Measurements from ENCODE around the gene CCDC69. TPM values are rescaled to one million over a fixed set of nuclear protein-coding genes. Genes with fewer than 3 reads are reported as not detected.
"Not testable (repeated sequence)": the region's sequence is repeated elsewhere in the genome, so short reads cannot be mapped to it uniquely, and the experiment has no call there.

The CCDC69 gene
- total RNA-seq, 3 donors from 2014 or later: 8.8 to 190 (median 23.4) TPM

DNA sequence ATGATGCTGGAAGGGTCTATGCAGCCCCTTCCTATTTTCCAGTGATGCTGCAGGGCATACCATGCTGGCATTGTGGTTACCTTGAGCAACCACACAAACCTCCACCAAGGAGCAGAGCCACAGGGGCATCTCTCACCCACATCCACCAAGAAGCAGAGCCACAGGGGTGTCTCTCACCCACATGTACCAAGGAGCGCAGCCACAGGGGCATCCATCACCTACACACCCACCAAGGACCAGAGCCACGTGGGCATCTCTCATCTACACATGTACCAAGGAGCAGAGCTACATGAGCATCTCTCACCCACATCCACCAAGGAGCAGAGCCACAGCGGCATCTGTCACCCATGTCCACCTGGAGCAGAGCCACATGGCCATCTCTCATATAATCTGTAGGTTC lies 20.3 kb upstream of the CCDC69 start:
- ATAC-seq: no peak
- Histone ChIP-seq H3K4me1 (ENCODE audit: low read depth) (no peaks in the 10 kb centered on the region), H3K36me3 (ENCODE audit: low read depth) (no peaks in the 10 kb centered on the region), H3K9me3 (no peaks in the 10 kb centered on the region), H3K4me3 (no peak overlapping the region)
- no peak for DNase-seq
- intact Hi-C loops (cut with DNase I, micrococcal nuclease): loop anchor here in 1 of 2 donors (10.0 kb wide), 1 partner anchor 119 kb away; no protein-coding TSS in a partner anchor
- TF ChIP-seq, protein P1, sequence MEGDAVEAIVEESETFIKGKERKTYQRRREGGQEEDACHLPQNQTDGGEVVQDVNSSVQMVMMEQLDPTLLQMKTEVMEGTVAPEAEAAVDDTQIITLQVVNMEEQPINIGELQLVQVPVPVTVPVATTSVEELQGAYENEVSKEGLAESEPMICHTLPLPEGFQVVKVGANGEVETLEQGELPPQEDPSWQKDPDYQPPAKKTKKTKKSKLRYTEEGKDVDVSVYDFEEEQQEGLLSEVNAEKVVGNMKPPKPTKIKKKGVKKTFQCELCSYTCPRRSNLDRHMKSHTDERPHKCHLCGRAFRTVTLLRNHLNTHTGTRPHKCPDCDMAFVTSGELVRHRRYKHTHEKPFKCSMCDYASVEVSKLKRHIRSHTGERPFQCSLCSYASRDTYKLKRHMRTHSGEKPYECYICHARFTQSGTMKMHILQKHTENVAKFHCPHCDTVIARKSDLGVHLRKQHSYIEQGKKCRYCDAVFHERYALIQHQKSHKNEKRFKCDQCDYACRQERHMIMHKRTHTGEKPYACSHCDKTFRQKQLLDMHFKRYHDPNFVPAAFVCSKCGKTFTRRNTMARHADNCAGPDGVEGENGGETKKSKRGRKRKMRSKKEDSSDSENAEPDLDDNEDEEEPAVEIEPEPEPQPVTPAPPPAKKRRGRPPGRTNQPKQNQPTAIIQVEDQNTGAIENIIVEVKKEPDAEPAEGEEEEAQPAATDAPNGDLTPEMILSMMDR (IDR thresholded peaks at IDR 0.05): no peak

DNA sequence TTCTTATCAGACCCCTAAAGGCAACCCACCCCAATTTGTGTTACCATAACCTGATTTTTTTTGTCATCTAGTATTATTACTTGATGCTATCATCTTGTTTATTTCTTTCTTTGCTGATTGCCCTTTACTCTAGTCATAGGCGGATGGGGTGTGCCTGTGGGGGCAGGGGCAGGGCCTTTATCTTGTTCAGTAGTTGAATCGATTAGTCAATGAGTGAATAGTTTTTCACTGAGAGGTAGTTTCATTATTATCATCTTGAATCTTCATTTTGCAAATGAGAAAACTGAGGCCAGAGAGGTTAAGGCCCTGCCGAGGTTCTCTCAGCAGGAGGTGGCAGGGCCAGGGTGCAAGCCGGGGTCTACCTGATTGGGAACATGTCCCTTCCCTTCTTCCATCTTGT lies 19.7 kb upstream of the CCDC69 start:
- H3K9me3 ChIP-seq: no peaks in the 10 kb centered on the region
- ATAC-seq: no peak
- no peak for DNase-seq
- H3K4me1 ChIP-seq (ENCODE audit: low read depth): no peaks in the 10 kb centered on the region
- TF ChIP-seq, protein P1 (IDR thresholded peaks at IDR 0.05): no peak
- no peak overlapping the region for H3K4me3 ChIP-seq
- intact Hi-C loops (cut with DNase I, micrococcal nuclease): loop anchor here in 1 of 2 donors (10.0 kb wide), 1 partner anchor 119 kb away; no protein-coding TSS in a partner anchor
- no peaks in the 10 kb centered on the region for H3K36me3 ChIP-seq (ENCODE audit: low read depth)

DNA sequence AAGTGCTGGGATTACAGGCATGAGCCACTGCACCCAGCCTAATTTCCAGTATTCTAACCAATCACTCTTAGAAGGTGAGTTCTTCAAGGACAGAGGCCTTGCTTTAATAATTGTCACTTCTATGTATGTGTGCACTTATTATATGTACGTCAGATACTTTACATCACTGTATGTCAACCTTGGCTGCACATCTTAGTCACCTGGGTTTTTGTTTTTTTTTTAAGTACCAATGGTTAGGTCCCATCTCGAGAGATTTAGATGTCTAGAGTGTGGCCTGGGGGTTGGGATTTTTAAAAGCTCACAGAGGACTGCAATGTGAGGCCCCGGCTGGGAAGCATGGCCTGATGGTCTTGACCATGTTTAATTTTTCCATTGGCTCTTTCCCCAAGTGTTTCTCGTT lies 19.2 kb upstream of the CCDC69 start:
- TF ChIP-seq, protein P1 (IDR thresholded peaks at IDR 0.05): no peak
- Histone ChIP-seq H3K9me3 (no peaks in the 10 kb centered on the region), H3K4me3 (no peak overlapping the region), H3K36me3 (ENCODE audit: low read depth) (no peaks in the 10 kb centered on the region), H3K4me1 (ENCODE audit: low read depth) (no peaks in the 10 kb centered on the region)
- ATAC-seq (no peak), DNase-seq (no peak)
- intact Hi-C loops (cut with DNase I, micrococcal nuclease): loop anchor here in 1 of 2 donors (10.0 kb wide), 1 partner anchor 118 kb away; no protein-coding TSS in a partner anchor

DNA sequence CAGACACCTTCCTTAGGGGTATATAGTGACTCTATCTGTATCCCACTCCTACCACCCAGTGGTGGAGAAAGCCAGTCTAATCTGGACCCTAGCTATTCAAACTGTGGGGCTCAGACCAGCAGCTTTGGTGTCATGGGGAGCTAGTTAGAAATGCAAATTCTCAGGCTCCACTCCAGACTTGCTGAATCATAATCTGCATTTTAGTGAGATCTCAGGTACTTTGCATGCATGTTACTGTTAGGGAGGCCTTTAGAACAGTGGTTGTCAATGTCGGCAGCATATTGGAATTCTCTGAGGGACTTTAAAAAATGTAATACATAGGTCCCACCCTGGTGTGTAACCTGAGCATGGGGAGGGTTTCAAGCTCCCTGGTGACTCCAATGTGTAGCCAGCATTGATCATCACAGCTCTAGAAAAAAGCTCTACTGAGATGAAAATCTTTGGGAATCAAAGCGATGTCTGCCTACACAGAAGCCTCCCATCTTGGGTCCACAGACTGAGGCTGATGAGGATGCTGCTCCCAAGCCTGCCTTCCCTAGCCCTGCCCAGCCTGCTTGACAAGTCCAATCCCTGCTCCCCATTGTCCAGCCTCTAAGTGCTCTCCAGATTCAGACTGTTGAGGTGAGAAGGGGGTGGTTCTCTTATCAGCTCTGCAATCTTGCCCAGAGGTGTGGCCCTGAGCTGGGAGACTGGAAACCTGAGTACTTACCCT lies 17.2 kb upstream of the CCDC69 start:
- intact Hi-C loops (cut with DNase I, micrococcal nuclease): loop anchor here in 1 of 2 donors (10.0 kb wide), 1 partner anchor 116 kb away; no protein-coding TSS in a partner anchor
- Histone ChIP-seq H3K36me3 (ENCODE audit: low read depth) (no peaks in the 10 kb centered on the region), H3K9me3 (no peaks in the 10 kb centered on the region), H3K4me1 (ENCODE audit: low read depth) (no peaks in the 10 kb centered on the region), H3K4me3 (no peak overlapping the region)
- no peak for ATAC-seq
- DNase-seq: no peak
- TF ChIP-seq, protein P1 (IDR thresholded peaks at IDR 0.05): no peak

DNA sequence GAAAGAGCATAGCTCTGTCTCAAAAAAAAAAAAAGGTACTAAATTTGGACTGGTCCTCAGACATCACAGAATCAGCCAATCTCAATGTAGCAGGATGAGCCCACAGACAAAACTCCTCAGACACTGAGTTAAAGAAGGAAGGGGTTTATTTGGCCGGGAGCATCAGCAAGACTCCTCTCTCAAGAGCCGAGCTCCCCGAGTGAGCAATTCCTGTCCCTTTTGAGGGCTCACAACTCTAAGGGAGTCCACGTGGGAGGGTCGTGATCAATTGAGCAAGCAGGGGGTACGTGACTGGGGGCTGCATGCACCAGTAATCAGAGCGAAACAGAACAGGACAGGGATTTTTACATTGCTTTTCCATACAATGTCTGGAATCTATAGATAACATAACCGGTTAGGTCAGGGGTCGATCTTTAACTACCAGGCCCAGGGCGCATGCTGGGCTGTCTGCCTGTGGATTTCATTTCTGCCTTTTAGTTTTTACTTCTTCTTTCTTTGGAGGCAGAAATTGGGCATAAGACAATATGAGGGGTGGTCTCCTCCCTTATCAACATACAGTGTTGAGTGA lies 16.5 kb upstream of the CCDC69 start:
- not testable (repeated sequence) for H3K36me3 ChIP-seq (ENCODE audit: low read depth); H3K9me3 ChIP-seq; DNase-seq; H3K4me1 ChIP-seq (ENCODE audit: low read depth); ATAC-seq; H3K4me3 ChIP-seq
- intact Hi-C loops (cut with DNase I, micrococcal nuclease): loop anchor here in 1 of 2 donors (10.0 kb wide), 1 partner anchor 116 kb away; no protein-coding TSS in a partner anchor

GRCh38 chr5:151239237-151239861 lies 15.5 kb upstream of the CCDC69 start:
- no peak overlapping the region for H3K4me3 ChIP-seq
- H3K9me3 ChIP-seq: no peaks in the 10 kb centered on the region
- peak; percentile 89 for ATAC-seq
- peak; percentile 78 to 82 (median 80) for DNase-seq
- H3K36me3 ChIP-seq (ENCODE audit: low read depth): no peaks in the 10 kb centered on the region
- H3K4me1 ChIP-seq (ENCODE audit: low read depth): peaks cover 4% of the 10 kb centered on the region
- intact Hi-C loops (cut with DNase I, micrococcal nuclease): no loop called here
- TF ChIP-seq, protein P1 (IDR thresholded peaks at IDR 0.05): peak; percentile 89

Data from mucosa of descending colon (tissue), 3 donors.